ENCODE data around the gene RASSF8.

- TF ChIP-seq OSR1 (CRISPR knock-in tag; IDR thresholded peaks at IDR 0.05) (no peak), RARB (CRISPR knock-in tag; IDR thresholded peaks at IDR 0.05) (no peak), ESRRG (CRISPR knock-in tag; IDR thresholded peaks at IDR 0.05) (no peak), ARNTL (CRISPR knock-in tag; IDR thresholded peaks at IDR 0.05; ENCODE audit: borderline replicate concordance, low read depth) (no peak), ZFP3 (CRISPR knock-in tag; IDR thresholded peaks at IDR 0.05) (no peak), PATZ1 (CRISPR knock-in tag; IDR thresholded peaks at IDR 0.05; ENCODE audit: borderline replicate concordance) (no peak), BACH2 (CRISPR knock-in tag; IDR thresholded peaks at IDR 0.05; ENCODE audit: borderline replicate concordance) (no peak), TSHZ2 (CRISPR knock-in tag; IDR thresholded peaks at IDR 0.05) (no peak), ISL1 (CRISPR knock-in tag; IDR thresholded peaks at IDR 0.05) (no peak), ZNF70 (CRISPR knock-in tag; IDR thresholded peaks at IDR 0.05) (no peak), GLIS3 (CRISPR knock-in tag; IDR thresholded peaks at IDR 0.05) (no peak)
- TF ChIP-seq, protein P1, sequence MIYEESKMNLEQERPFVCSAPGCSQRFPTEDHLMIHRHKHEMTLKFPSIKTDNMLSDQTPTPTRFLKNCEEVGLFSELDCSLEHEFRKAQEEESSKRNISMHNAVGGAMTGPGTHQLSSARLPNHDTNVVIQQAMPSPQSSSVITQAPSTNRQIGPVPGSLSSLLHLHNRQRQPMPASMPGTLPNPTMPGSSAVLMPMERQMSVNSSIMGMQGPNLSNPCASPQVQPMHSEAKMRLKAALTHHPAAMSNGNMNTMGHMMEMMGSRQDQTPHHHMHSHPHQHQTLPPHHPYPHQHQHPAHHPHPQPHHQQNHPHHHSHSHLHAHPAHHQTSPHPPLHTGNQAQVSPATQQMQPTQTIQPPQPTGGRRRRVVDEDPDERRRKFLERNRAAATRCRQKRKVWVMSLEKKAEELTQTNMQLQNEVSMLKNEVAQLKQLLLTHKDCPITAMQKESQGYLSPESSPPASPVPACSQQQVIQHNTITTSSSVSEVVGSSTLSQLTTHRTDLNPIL (CRISPR knock-in tag; IDR thresholded peaks at IDR 0.05; ENCODE audit: low read depth): no peak
- TF ChIP-seq, protein P2, sequence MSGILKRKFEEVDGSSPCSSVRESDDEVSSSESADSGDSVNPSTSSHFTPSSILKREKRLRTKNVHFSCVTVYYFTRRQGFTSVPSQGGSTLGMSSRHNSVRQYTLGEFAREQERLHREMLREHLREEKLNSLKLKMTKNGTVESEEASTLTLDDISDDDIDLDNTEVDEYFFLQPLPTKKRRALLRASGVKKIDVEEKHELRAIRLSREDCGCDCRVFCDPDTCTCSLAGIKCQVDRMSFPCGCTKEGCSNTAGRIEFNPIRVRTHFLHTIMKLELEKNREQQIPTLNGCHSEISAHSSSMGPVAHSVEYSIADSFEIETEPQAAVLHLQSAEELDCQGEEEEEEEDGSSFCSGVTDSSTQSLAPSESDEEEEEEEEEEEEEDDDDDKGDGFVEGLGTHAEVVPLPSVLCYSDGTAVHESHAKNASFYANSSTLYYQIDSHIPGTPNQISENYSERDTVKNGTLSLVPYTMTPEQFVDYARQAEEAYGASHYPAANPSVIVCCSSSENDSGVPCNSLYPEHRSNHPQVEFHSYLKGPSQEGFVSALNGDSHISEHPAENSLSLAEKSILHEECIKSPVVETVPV (CRISPR knock-in tag; IDR thresholded peaks at IDR 0.05): no peak
Observed at GRCh38 chr12:26062006-26062405, 103.5 kb downstream of the RASSF8 start.

Measured in SK-N-SH treated with all-trans-retinoic acid at 6 μM for 48 hours (cell line).